ENCODE results near the gene TRIM58.

TRIM58 gene

DNA sequence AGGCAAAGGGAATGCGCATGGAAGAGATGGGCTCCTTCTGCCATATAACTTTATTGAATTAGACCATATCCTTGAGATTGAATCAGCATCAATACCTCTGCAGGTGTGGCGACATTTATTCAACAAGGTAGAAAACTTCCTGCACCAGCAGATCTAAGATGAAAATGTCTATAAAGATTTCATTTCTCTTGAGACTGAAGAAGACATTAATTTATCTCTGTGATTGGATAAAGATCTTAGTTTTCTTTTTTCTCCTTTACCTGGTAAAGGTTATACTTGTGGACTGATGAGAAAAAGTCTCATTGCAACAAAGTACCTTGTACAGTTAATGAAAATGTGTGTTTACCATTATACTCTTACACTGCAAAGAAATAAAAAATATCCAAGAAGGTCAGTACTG, 63.0 kb downstream of the TRIM58 start, which contains the start of gene OR2T8:
Gene OR2T8, plus strand, starts transcription at position 301 of the 400 bp plus-strand sequence. CDS start 766 bp downstream, outside the sequence.
- TF ChIP-seq, protein P1, sequence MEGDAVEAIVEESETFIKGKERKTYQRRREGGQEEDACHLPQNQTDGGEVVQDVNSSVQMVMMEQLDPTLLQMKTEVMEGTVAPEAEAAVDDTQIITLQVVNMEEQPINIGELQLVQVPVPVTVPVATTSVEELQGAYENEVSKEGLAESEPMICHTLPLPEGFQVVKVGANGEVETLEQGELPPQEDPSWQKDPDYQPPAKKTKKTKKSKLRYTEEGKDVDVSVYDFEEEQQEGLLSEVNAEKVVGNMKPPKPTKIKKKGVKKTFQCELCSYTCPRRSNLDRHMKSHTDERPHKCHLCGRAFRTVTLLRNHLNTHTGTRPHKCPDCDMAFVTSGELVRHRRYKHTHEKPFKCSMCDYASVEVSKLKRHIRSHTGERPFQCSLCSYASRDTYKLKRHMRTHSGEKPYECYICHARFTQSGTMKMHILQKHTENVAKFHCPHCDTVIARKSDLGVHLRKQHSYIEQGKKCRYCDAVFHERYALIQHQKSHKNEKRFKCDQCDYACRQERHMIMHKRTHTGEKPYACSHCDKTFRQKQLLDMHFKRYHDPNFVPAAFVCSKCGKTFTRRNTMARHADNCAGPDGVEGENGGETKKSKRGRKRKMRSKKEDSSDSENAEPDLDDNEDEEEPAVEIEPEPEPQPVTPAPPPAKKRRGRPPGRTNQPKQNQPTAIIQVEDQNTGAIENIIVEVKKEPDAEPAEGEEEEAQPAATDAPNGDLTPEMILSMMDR (conservative IDR thresholded peaks at IDR 0.05; ENCODE audit: control insufficient read depth, insufficient read depth, low read depth, low read length) = no peak
- no peak for DNase-seq (ENCODE audit: low read depth)
- no peak within 1 kb of the TSS for H3K4me3 ChIP-seq (ENCODE audit: control insufficient read depth, low read depth, low read length)

- TF ChIP-seq, protein P1 (conservative IDR thresholded peaks at IDR 0.05; ENCODE audit: control insufficient read depth, insufficient read depth, low read depth, low read length) = no peak
- no peak for DNase-seq (ENCODE audit: low read depth)
- H3K4me3 ChIP-seq (ENCODE audit: control insufficient read depth, low read depth, low read length) = no peak overlapping the region
Observed at GRCh38 chr1:247923941-247924340, 67.0 kb downstream of the TRIM58 start.

GRCh38 chr1:247924868-247925267, 67.9 kb downstream of the TRIM58 start, which contains the start of gene OR2AJ1:
Gene OR2AJ1, plus strand, starts transcription at chr1:247924889. Its CDS starts 8,880 bp downstream, at chr1:247933769.
- no peak for DNase-seq (ENCODE audit: low read depth)
- TF ChIP-seq, protein P1 (conservative IDR thresholded peaks at IDR 0.05; ENCODE audit: control insufficient read depth, insufficient read depth, low read depth, low read length) = no peak
- H3K4me3 ChIP-seq (ENCODE audit: control insufficient read depth, low read depth, low read length) = no peak within 1 kb of the TSS
